GM19455 (cell line): Measurements from ENCODE around the gene MMP27.
"Not testable (repeated sequence)": the region's sequence is repeated elsewhere in the genome, so short reads cannot be mapped to it uniquely, and the experiment has no call there.

Experiments used
- ATAC-seq: cut with Tn5 transposase; IDR thresholded peaks from one replicate; pipeline ENCODE4 v1.9.1; 2021; ENCODE audit not compliant: unreplicated experiment

The MMP27 gene, protein sequence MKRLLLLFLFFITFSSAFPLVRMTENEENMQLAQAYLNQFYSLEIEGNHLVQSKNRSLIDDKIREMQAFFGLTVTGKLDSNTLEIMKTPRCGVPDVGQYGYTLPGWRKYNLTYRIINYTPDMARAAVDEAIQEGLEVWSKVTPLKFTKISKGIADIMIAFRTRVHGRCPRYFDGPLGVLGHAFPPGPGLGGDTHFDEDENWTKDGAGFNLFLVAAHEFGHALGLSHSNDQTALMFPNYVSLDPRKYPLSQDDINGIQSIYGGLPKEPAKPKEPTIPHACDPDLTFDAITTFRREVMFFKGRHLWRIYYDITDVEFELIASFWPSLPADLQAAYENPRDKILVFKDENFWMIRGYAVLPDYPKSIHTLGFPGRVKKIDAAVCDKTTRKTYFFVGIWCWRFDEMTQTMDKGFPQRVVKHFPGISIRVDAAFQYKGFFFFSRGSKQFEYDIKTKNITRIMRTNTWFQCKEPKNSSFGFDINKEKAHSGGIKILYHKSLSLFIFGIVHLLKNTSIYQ

DNA sequence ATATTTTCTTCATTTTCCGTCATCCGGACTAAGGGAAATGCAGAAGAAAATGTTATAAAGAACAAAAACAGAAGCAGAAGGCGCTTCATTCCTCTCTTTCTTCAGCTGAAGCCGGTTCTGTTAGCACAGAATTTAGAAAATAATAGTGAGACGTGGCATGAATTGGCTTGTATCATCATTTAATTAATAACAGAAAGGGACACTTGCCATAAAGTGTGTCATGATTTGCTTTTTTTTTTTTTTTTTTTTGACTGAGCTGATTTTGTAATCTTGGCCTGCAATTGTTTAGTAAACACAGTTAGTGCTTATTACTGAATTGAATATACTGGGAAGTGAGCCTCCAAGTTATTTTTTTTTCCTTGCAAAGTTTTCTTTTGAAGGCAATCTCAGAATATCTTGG is at the start of gene MMP27:
TSS of gene MMP27 (minus strand) at position 144 of the 400 bp plus-strand sequence. CDS start at position 89, 55 bp downstream.
- no peak for ATAC-seq

DNA sequence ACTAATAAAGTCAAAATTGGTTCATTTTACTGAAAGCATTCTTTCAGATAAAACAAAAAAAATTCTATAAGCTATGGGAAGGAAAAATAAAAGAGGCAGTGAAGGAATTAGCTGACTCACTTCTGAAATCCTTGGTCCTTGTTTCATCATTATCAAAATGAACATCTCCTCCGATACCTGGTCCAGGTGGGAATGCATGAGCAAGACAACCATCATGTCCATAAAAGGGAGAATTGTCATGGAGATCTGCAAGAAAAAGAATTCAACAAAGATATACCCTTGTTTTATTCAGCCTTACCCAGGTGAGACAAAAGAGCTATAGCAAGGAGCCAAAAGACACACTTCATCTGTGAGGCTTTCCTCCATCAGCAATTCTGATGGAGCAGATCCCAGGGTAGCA is 47.7 kb upstream of the MMP27 start:
- no peak for ATAC-seq

DNA sequence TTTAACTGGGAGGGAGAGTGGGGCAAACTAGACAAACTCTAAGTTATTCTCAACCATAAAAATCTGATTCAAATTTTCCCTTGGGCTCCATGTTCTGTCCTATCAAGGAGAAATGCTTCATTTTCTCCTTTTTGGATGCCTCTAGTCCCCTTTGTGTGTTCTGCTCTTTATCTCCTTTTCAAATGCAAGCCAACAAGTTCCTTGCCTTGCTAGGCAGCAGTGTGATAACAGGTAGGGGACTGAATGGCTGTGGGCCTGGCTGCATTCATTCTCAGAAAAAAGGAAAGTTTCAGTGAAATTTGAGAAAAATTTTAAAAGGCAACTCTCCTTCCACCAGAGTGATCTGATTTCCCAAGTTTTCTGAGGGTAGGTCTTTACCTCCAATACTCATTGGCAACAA is 46.1 kb upstream of the MMP27 start:
- no peak for ATAC-seq

DNA sequence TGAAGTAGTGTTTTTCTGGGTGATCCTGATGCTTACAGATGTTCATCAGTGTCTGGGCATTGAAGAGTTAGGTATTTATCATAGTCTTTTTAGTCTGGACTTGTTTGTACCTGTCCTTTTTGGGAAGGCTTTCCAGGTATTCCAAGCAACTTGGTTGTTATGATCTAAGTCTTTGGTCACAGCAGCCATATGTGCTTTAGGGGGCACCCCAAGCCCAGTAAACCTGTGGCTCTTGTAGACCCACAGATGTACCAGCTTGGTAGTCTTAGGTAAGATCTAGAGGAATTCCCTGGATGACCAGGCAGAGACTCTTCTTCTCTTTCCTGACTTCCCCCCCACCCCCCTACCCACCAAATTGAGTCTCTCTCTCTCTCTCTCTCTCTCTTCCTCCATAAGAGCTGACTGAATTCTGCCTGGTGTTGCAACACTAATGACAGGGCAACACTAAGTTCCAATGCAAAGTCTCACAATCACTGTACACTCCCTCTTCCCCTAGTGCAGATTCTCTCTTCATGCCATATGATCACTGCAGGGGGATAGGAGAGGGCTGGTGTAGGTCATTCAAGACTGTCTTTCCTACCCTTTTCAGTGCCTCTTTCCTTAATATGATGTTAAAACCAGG is 43.6 kb upstream of the MMP27 start:
- ATAC-seq = no peak

DNA sequence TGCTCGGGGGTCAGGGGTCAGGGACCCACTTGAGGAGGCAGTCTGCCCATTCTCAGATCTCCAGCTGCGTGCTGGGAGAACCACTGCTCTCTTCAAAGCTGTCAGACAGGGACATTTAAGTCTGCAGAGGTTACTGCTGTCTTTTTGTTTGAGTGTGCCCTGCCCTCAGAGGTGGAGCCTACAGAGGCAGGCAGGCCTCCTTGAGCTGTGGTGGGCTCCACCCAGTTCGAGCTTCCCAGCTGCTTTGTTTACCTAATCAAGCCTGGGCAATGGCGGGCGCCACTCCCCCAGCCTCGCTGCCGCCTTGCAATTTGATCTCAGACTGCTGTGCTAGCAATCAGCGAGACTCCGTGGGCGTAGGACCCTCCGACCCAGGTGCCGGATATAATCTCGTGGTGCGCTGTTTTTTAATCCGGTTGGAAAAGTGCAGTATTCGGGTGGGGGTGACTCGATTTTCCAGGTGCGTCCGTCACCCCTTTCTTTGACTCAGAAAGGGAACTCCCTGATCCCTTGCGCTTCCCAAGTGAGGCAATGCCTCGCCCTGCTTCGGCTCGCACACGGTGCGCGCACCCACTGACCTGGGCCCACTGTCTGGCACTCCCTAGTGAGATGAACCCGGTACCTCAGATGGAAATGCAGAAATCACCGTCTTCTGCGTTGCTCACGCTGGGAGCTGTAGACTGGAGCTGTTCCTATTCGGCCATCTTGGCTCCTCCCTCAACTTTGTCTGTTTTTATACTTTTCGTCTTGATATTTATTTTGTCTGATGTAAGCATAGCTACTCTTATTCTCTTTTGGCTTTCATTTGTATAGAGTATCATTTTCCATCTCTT is 41.4 kb upstream of the MMP27 start:
- not testable (repeated sequence) for ATAC-seq

DNA sequence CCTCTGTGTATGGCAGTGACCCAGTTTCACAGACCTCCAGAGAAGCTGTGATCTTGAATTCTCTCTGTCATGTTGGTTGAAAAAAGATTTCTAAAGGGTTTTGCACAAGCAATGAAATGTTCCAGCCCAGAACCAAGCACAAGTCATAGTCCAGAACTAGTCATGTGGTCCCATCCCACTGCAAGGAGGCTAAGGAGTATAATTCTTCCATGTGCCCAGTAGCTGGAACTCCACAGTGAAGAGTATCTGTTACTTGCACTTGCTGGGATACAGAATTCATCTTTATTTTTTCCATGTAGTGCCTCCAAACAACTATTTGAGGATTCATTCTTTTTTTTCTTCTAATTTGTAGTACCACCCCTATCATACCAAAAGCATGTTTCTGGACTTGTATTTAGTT is 29.1 kb upstream of the MMP27 start:
- no peak for ATAC-seq

GRCh38 chr11:102733232-102733875 is 27.8 kb upstream of the MMP27 start:
- ATAC-seq = peak; percentile 77

DNA sequence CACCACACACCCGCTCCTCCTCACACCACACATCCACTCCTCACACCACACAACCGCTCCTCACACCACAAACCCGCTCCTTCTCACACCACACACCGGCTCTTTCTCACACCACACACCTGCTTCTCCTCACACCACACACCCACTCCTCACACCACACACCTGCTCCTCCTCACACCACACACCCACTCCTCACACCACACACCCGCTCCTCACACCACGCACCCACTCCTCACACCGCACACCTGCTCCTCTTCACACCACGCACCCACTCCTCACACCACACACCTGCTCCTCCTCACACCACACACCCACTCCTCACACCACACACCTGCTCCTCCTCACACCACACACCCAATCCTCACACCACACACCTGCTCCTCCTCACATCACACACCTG is 25.4 kb upstream of the MMP27 start:
- ATAC-seq = not testable (repeated sequence)

DNA sequence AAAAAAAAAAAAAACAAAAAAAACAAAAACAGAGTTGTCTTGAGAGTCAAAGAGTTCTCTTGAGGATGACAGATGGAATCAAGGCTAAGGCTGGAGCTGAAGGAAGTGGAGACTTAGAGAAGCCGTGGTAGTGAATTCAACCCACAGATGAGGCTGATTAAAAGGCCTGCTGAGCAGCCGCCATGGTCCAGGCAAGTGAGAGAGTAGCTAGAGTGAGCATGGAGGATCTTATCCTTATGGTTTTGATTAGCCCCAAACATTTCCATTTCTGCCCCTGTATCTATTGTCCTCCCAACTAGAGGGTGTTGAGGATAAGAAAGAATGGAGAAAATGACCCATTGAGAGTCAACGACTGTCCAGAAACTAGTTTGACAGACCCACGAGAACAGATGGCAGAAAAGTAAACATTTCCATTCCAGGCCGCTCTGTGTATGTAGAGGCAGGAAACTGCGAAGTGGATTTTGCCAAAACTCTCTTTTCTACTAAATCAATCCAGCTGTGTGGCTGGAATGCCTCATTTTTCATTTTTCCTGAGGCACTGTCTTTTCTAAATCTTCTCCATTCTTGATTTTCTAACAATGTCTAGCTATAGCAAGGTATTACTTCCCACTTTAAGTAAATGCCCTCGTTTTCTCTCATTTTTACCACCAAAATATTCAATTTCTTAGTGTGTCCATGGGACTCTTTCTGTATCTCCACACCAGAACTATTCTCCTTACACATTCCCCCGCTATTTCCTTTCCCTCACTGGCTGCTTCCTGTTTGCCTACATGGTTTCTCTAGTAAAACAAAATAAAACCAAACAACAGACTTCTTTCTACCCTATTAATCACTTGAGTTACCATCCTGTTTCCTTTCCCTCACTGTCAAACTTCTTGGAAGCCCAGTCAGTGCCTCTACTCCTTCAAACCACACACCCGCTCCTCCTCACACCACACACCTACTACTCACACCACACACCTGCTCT is 24.6 kb upstream of the MMP27 start:
- ATAC-seq = no peak

DNA sequence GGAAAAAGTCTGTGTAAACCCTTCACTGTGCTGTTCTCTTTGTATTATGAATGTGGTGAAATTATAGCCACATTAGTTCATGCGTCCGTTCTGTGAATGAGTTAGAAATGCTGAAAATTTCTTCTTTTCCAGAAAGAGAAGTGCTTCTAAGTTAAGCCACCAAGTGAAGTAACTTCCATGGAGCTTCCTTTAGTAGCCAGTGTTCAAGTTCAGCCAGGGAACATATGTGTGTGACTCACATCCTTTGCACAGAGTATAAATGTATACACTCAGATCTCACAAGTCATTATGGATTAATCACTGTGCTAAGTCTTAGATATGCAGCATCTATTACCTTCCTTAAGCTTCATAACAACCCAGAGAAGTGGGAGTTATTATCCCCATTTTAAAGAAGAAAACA is 22.3 kb upstream of the MMP27 start:
- no peak for ATAC-seq

DNA sequence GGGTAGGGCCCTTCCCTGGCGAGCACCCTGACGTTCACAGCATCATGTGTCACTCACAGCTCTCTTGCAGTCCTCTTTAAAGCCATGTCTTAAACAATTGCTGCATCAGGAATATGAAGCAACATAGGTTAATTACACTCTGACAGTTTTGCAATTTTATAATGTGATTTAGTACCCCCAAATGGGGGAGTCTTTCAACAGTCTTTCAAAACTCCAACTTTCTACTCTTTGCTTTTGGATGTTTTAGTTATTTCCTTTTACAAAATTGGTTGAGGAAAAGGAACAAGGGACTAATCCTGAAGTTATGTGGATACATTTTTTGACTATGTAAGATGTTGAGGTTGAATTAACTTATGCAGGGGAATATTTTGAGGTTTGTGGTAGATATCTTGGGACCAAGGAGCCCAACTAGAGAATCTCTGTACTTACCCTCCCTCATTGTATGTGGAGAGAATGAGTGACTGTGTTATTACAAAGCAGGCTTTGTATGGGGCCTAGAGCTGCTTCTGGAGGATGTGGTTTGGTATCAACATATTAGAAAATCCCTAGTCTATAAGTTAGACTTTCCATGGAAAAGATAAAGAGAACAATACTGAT is 19.4 kb upstream of the MMP27 start, which contains the start of gene MMP8:
TSS of gene MMP8 (minus strand) at position 51 of the 597 bp plus-strand sequence. CDS start 99 bp downstream, outside the sequence.
- ATAC-seq = no peak

DNA sequence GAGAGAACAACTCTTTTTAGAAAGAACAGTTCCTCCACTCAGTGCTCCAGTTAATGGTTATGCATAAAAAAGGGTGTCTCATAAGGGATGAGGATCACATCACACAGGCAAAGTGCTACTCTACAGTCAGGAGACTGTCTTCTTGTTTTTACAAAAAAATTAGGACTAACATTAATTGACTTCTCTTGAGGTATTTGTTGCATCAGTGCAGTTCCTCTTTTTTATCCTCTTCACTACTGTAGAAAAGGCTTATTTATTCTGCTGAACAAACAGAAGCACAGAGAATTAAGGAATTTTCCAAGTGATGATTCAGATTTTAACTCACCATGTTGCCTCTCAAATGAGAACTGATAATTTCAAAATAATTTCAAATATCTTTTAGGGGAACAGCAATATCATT is 17.3 kb upstream of the MMP27 start:
- ATAC-seq = no peak

DNA sequence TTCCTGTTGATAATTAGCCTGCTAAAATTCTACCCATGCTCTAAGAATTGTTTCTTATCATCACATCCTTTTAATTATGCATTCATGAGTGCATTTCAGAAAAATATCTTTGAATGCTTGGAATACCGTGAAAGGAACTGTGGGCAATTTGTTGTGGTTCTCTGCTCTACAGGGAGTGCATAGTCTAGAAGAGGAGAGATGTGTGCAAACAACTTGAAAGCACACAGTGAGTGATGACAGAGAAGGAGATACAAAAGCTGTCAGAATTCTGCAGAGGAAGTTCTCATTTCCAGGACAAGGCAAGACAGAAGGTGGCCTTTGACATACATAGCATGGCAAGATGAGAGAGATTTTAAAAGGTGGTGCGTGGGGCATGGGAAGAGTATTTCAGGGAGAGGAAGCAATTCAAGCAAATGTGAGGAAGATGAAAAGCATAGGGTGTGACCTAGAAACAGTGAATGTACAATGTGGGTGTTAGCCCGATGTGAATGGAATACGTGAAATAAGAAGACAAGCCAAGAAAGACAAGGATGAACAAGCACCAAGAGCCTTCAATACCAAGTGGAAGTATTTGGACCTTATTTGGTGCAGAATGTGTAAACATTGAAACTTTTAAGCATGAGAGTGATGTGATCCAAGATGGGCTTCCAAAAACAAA is 14.2 kb upstream of the MMP27 start:
- no peak for ATAC-seq

DNA sequence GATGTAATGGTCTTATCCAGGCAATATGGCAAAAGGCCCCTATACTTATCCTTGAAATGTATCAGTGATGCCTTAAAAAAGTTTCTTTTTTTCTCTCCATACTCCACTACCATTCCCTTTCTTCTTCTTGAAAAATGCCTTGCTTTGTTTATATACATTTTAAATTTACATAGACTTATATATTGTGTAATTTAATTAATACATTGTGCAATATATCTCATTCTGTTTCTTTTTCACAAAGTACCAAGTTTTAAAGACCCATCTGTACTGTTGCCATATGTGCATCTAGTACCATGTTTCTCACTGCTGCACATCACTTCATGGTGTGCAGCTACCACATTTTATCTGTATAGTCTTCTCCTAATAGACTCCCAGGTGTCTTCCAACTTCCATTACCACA is 11.7 kb upstream of the MMP27 start:
- ATAC-seq = no peak

GRCh38 chr11:102716527-102716926 is 11.0 kb upstream of the MMP27 start:
- peak; percentile 70 for ATAC-seq

DNA sequence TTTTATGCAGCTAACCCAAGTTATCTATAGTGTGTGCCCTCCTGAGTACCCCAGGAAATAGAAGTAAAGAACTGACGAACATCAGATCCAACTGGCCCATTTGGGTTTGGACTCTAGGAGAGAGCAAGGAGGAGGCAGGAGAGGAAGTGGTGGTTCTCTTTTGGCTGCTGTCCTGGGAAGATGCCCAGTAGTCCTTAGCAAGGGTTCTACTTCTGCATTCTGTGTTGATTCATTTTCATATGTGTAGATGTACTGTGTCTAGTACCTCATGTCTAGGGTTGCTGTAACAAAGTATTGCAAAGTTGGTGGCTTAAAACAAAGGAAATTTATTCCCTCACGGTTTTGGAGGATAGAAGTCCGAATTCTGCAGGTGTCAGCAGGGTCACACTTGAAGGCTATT is 6.6 kb upstream of the MMP27 start:
- no peak for ATAC-seq

DNA sequence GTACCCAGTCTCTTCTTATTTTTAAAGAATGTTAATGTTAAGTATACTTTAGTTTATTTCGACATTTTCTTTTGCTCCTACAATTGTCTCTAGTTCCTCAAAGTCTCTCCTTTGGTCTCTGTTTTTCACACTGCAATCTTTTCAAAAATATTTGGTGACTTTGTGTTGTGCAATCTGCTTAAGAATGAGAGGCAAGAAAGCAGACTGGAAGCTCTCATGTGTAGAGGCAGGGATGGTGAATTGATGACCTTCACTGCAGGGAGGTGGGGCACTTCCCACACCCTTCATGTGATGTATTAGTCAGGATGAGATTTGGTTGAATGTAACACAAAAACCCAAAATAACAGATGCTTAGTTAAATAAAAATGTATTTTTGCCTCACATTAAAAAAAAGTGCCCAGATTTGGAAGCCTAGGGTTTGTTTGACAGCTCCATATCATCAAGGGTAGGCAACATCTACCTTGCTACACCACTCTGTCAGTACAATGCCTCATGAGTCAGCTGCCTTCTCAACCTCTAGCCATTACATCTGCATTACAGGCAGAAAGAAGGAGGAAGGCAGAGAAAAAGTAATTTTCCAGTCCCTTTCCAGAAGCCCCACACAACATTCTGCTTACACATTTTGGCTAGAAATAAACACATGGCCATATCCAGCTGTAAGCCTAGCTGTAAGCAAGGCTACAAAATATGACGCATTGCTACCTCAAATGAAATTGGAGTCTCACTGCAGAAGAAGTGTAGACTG is 3.8 kb upstream of the MMP27 start:
- ATAC-seq = no peak

GRCh38 chr11:102708654-102709053 is 3.1 kb upstream of the MMP27 start:
- ATAC-seq = no peak
